CD4-positive, alpha-beta memory T cell (primary cell): ENCODE data around the gene DMRTA2. TPM values are rescaled to one million over a fixed set of nuclear protein-coding genes. Genes with fewer than 3 reads are reported as not detected.

Experiments used
- CTCF ChIA-PET: fragments of 350-600 bp; sonication (Branson Sonifier 250); formaldehyde crosslinking; loops from one replicate; lab custom pipeline; 2021; ENCODE audit warnings: inconsistent platforms; ENCODE audit not compliant: partially characterized antibody; lab: Charles Lee
- POLR2A ChIA-PET: fragments of 350-600 bp; sonication (Branson Sonifier 250); formaldehyde crosslinking; loops from one replicate; lab custom pipeline; 2021; ENCODE audit not compliant: partially characterized antibody; lab: Charles Lee
- DNase-seq, 5 donors: peaks; one replicate each; pipeline versions ENCODE4 v3.0.0 to v3.0.0-alpha.2; 2020 to 2022; ENCODE audit warnings: mixed read lengths in 1 of 5
- H3K27ac ChIP-seq: one replicate; pipeline ENCODE4 v1.7.0; 2013; ENCODE audit warnings: low read depth, low read length
- H3K27me3 ChIP-seq: 2 replicates; pipeline ENCODE4 v1.7.0; 2013; ENCODE audit warnings: mild to moderate bottlenecking, low read length, moderate library complexity; ENCODE audit not compliant: insufficient read depth
- H3K36me3 ChIP-seq: 2 replicates; pipeline ENCODE4 v1.7.0; 2013; ENCODE audit warnings: mild to moderate bottlenecking, low read length, moderate library complexity; ENCODE audit not compliant: insufficient read depth
- H3K4me1 ChIP-seq: 2 replicates; pipeline ENCODE4 v1.7.0; 2013; ENCODE audit warnings: mild to moderate bottlenecking, low read length, moderate library complexity; ENCODE audit not compliant: insufficient read depth
- H3K4me3 ChIP-seq, 2 donors: one replicate each; pipeline ENCODE4 v1.7.0; 2013; ENCODE audit warnings: low read length in 2 of 2, mild to moderate bottlenecking in 1 of 2
- H3K9me3 ChIP-seq, 2 donors: one replicate each; pipeline ENCODE4 v1.7.0; 2013; ENCODE audit warnings: low read length in 2 of 2, control low read depth in 1 of 2; ENCODE audit not compliant: control insufficient read depth in 1 of 2
- H3K27ac Mint-ChIP-seq, 7 donors: one replicate each; pipeline ENCODE4 v1.8.0; 2020 to 2021; ENCODE audit warnings: mixed read lengths in 7 of 7, mild to moderate bottlenecking in 6 of 7, inconsistent platforms in 3 of 7, moderate library complexity in 3 of 7
- H3K27me3 Mint-ChIP-seq, 2 donors: one replicate each; pipeline ENCODE4 v1.8.0; 2020 to 2021; ENCODE audit warnings: mixed read lengths in 2 of 2
- H3K36me3 Mint-ChIP-seq, 2 donors: one replicate each; pipeline ENCODE4 v1.8.0; 2020 to 2021; ENCODE audit warnings: mixed read lengths in 2 of 2, inconsistent platforms in 1 of 2, mild to moderate bottlenecking in 1 of 2
- H3K4me1 Mint-ChIP-seq, 4 donors: one replicate each; pipeline ENCODE4 v1.8.0; 2020 to 2021; ENCODE audit warnings: mixed read lengths in 4 of 4, mild to moderate bottlenecking in 1 of 4
- H3K4me3 Mint-ChIP-seq, 8 donors: one replicate each; pipeline ENCODE4 v1.8.0; 2020 to 2021; ENCODE audit warnings: mixed read lengths in 8 of 8, mild to moderate bottlenecking in 7 of 8, moderate library complexity in 6 of 8, inconsistent platforms in 3 of 8
- H3K9me3 Mint-ChIP-seq, 8 donors: one replicate each; pipeline ENCODE4 v1.8.0; 2020 to 2021; ENCODE audit warnings: mixed read lengths in 8 of 8, mild to moderate bottlenecking in 5 of 8, inconsistent platforms in 3 of 8, moderate library complexity in 1 of 8
- intact Hi-C: fragments of 100-400 bp; cut with micrococcal nuclease; formaldehyde crosslinking; loops from one replicate; pipeline ENCODE4 v1.15.1; 2023
- polyA plus RNA-seq, 2 donors: library from polyadenylated mRNA; unstranded; fragments of 300-500 nt; fragmentation: Illumina TruSeq; gene quantifications; one replicate each; pipeline ENCODE4 v1.2.3, GENCODE V29; 2021
- total RNA-seq, 2 experiments: library from RNA; stranded (reverse); gene quantifications; one replicate each; pipeline ENCODE4 v1.2.3, GENCODE V29; 2021

DMRTA2 gene
- total and polyA plus RNA-seq, 4 experiments from 2014 or later, result not detected

DNA sequence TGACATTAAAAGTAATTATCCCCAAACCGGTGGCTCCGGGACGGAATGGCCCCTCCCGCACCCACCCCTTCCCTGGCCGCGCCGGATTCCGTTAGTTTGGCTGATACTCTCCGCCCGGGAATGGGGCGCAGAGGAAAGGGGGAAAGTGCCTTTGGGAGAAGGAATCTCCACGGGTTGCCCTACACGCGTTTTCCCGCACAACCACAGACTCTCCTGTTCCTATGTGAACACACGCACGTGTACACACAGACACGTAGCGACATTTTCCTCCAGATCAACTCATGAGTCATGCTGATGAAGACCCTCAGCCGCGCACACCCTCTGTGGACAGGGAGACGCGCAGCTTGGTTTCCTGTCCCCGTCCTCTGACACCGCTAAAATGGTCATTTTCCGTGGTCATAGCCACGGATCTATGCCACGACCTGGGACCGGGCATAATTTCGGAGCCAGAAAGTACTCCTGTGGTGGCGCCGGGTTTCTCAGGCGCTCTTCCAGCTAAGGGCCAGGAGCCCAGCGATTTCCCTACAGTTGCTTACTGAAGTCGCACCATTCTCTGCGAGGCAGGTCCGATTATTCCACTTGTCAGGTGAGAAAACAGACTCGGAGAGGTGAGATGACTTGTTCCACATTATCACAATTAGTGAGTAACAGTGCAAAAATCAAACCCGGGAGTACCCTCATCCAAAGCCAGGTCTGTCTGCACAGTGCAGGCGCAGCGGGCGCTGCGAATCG lies 4.0 kb upstream of the DMRTA2 start:
- H3K27me3 Mint-ChIP-seq, result peaks cover 68 to 71% of the 10 kb centered on the region in 2 donors
- no peak overlapping the region for H3K27ac ChIP-seq
- H3K27ac Mint-ChIP-seq, result no peak overlapping the region
- H3K4me3 Mint-ChIP-seq, result peak overlapping the region in 4 of 8 donors; percentile 15 to 61 (median 28)
- peaks cover 18 to 58% (median 38%) of the 10 kb centered on the region in 4 donors for H3K4me1 Mint-ChIP-seq
- H3K27me3 ChIP-seq, result peaks cover 59% of the 10 kb centered on the region
- POLR2A ChIA-PET, result no interaction called here
- peaks cover 0 to 3% of the 10 kb centered on the region in 2 donors for H3K36me3 Mint-ChIP-seq
- H3K4me3 ChIP-seq, result no peak overlapping the region
- H3K9me3 Mint-ChIP-seq, result peaks cover 0 to 8% (median 2%) of the 10 kb centered on the region in 8 donors
- CTCF ChIA-PET, result no interaction called here
- H3K4me1 ChIP-seq, result peaks cover 29% of the 10 kb centered on the region
- H3K36me3 ChIP-seq, result no peaks in the 10 kb centered on the region
- no peak for DNase-seq
- no peaks in the 10 kb centered on the region for H3K9me3 ChIP-seq
- intact Hi-C loops, result no loop called here

GRCh38 chr1:50426702-50427085 lies 3.5 kb upstream of the DMRTA2 start:
- no peak overlapping the region for H3K4me3 ChIP-seq
- DNase-seq, result no peak
- H3K27me3 Mint-ChIP-seq, result peaks cover 70 to 73% of the 10 kb centered on the region in 2 donors
- H3K36me3 Mint-ChIP-seq, result peaks cover 0 to 3% of the 10 kb centered on the region in 2 donors
- H3K4me3 Mint-ChIP-seq, result peak overlapping the region in 1 of 8 donors; percentile 39
- peaks cover 29% of the 10 kb centered on the region for H3K4me1 ChIP-seq
- CTCF ChIA-PET, result no interaction called here
- H3K9me3 Mint-ChIP-seq, result peaks cover 0 to 8% (median 2%) of the 10 kb centered on the region in 8 donors
- POLR2A ChIA-PET, result no interaction called here
- intact Hi-C loops, result no loop called here
- H3K27me3 ChIP-seq, result peaks cover 65% of the 10 kb centered on the region
- peaks cover 23 to 63% (median 44%) of the 10 kb centered on the region in 4 donors for H3K4me1 Mint-ChIP-seq
- no peaks in the 10 kb centered on the region for H3K9me3 ChIP-seq
- H3K27ac ChIP-seq, result no peak overlapping the region
- no peak overlapping the region for H3K27ac Mint-ChIP-seq
- H3K36me3 ChIP-seq, result no peaks in the 10 kb centered on the region

DNA sequence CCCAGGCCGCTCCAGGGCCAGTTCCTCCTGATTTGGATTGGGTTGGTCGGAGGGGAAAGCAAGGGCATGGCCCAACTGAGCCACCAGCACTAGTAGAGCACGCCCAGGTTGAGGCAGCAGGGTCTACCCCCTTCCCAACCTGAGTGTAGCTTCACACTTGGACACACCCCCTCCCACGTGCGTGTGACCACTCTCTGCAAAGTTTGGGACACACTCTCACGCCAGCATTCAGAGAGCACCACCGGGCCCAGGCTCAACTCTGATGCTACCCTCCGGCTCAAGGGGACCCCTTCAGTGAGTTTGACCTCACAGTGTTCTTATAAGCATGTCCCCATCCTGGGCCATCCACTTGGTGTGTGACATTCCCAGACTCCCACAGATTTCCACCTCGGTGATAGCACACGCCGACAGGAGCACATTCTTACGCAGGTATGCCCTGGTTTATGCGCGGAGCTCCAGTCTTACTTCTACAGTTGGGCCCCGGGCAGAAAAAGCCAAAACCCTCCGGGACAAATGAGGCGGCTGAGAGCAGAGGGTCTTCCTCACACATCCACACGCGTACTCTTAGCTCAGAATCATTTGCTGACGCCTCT lies 3.0 kb upstream of the DMRTA2 start:
- intact Hi-C loops, result no loop called here
- peaks cover 29% of the 10 kb centered on the region for H3K4me1 ChIP-seq
- ChIA-PET POLR2A (no interaction called here), CTCF (no interaction called here)
- no peaks in the 10 kb centered on the region for H3K36me3 ChIP-seq
- H3K36me3 Mint-ChIP-seq, result peaks cover 0 to 3% of the 10 kb centered on the region in 2 donors
- peaks cover 25 to 63% (median 46%) of the 10 kb centered on the region in 4 donors for H3K4me1 Mint-ChIP-seq
- no peak for DNase-seq
- no peak overlapping the region for H3K27ac ChIP-seq
- H3K9me3 ChIP-seq, result no peaks in the 10 kb centered on the region
- peaks cover 70 to 72% of the 10 kb centered on the region in 2 donors for H3K27me3 Mint-ChIP-seq
- H3K27me3 ChIP-seq, result peaks cover 62% of the 10 kb centered on the region
- peak overlapping the region in 1 of 7 donors; percentile 31 for H3K27ac Mint-ChIP-seq
- peak overlapping the region in 5 of 8 donors; percentile 4 to 95 (median 56) for H3K4me3 Mint-ChIP-seq
- no peak overlapping the region for H3K4me3 ChIP-seq
- peaks cover 0 to 6% (median under 1%) of the 10 kb centered on the region in 8 donors for H3K9me3 Mint-ChIP-seq

DNA sequence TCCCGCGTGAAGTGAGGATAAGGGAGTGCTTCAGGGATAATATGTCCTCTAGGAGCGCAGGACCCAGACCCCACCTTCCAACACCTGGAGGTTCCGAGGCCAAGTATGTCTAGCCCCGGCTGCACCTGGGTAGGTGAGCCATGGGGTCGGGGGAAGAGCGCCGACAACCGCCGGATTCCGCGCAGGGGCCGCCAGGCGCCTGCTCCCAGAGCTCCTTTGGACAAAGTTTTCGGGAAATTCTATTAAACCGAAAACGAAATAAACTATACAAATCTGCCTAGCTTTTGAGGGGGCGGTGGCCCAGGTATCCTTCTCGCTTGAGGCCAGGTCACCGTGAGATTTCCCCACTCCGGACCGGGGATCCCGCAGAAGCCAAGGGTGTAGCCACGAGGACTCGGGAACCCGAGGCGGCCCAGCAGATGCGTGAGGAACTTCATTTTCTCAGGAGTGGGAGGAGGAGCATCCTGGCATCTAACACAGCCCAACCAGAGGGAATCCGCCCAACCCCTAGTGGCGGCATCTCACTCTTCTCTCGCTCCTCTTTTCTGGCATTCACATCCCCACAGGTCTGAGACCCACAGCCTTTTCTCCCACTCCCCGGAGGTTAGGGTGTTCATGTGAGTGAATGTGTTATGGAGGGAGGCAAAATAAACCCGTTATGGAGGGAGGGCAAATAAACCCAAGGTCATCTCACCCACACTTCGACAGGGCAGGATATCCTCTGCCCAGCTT lies 2.3 kb upstream of the DMRTA2 start:
- intact Hi-C loops, result no loop called here
- peaks cover 0 to 3% of the 10 kb centered on the region in 2 donors for H3K36me3 Mint-ChIP-seq
- Histone ChIP-seq H3K36me3 (no peaks in the 10 kb centered on the region), H3K27me3 (peaks cover 56% of the 10 kb centered on the region), H3K9me3 (no peaks in the 10 kb centered on the region), H3K4me3 (no peak overlapping the region), H3K4me1 (peaks cover 29% of the 10 kb centered on the region), H3K27ac (no peak overlapping the region)
- ChIA-PET POLR2A (no interaction called here), CTCF (no interaction called here)
- peak overlapping the region in 1 of 7 donors; percentile 41 for H3K27ac Mint-ChIP-seq
- peaks cover 0 to 4% (median under 1%) of the 10 kb centered on the region in 8 donors for H3K9me3 Mint-ChIP-seq
- peak overlapping the region; percentile 12 to 98 (median 88) for H3K4me3 Mint-ChIP-seq
- peaks cover 25 to 64% (median 47%) of the 10 kb centered on the region in 4 donors for H3K4me1 Mint-ChIP-seq
- H3K27me3 Mint-ChIP-seq, result peaks cover 67 to 69% of the 10 kb centered on the region in 2 donors
- no peak for DNase-seq

- peak overlapping the region; percentile 84 to 98 (median 91) for H3K4me3 Mint-ChIP-seq
- peaks cover 0 to 4% (median under 1%) of the 10 kb centered on the region in 8 donors for H3K9me3 Mint-ChIP-seq
- Histone ChIP-seq H3K9me3 (no peaks in the 10 kb centered on the region), H3K36me3 (no peaks in the 10 kb centered on the region), H3K27me3 (peaks cover 55% of the 10 kb centered on the region), H3K4me1 (peaks cover 29% of the 10 kb centered on the region), H3K27ac (no peak overlapping the region), H3K4me3 (no peak overlapping the region)
- ChIA-PET POLR2A (no interaction called here), CTCF (no interaction called here)
- intact Hi-C loops, result no loop called here
- H3K36me3 Mint-ChIP-seq, result peaks cover 0 to 3% of the 10 kb centered on the region in 2 donors
- DNase-seq, result no peak
- H3K27ac Mint-ChIP-seq, result peak overlapping the region in 1 of 7 donors; percentile 46
- H3K4me1 Mint-ChIP-seq, result peaks cover 30 to 69% (median 51%) of the 10 kb centered on the region in 4 donors
- peaks cover 69 to 70% of the 10 kb centered on the region in 2 donors for H3K27me3 Mint-ChIP-seq
Observed at GRCh38 chr1:50424884-50425375, 1.7 kb upstream of the DMRTA2 start.

DNA sequence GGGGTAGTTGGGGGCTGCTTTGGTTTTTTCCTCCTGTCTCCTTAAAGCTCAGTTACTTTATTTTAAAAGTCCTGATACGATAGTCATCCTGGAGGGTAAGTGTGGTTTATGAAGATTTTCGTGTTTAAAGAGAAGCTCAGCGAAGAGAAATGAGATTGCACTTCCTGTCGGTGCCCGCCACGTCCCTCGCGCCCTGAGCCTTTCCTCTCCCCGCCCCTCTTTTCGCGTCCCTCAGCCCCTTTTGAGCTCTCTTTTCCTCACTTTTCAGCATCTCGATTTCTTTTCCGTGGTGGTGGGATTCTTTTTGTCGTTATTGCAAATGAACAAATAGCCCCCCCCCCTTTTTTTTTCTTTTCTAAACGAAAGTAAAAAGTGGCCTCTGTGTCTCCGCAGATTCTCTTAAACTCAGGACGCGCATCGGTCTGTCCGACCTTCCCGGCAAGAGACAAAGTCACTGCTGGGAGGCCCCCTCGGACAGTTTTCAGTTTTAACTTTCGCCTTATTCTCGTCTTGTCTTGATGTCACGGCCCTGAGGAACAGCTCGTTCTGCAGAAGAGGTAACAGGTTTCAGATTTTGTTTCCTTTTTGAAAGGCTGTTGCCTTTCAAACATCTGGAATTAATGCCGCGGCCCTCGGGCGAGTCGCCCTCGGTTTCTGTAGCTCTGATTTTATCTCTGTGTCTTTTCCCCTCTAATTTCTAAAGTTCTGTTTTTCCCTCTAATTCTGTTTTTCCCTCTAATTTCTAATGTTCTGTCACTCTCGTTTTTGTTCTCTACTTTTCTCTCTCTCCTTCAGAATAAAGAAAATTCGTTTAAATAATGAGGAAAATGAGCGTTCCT lies 1.0 kb upstream of the DMRTA2 start:
- no peak overlapping the region for H3K27ac ChIP-seq
- peak overlapping the region; percentile 84 to 98 (median 91) for H3K4me3 Mint-ChIP-seq
- H3K36me3 Mint-ChIP-seq, result peaks cover 0 to 3% of the 10 kb centered on the region in 2 donors
- peak overlapping the region; percentile 42 to 52 for H3K4me3 ChIP-seq
- intact Hi-C loops, result no loop called here
- DNase-seq, result no peak
- peaks cover 33 to 75% (median 55%) of the 10 kb centered on the region in 4 donors for H3K4me1 Mint-ChIP-seq
- CTCF ChIA-PET, result no interaction called here
- POLR2A ChIA-PET, result no interaction called here
- no peaks in the 10 kb centered on the region for H3K36me3 ChIP-seq
- H3K27me3 ChIP-seq, result peaks cover 51% of the 10 kb centered on the region
- peak overlapping the region in 2 of 7 donors; percentile 46 to 55 for H3K27ac Mint-ChIP-seq
- peaks cover 0 to 4% (median 0%) of the 10 kb centered on the region in 8 donors for H3K9me3 Mint-ChIP-seq
- H3K27me3 Mint-ChIP-seq, result peaks cover 69 to 70% of the 10 kb centered on the region in 2 donors
- no peaks in the 10 kb centered on the region for H3K9me3 ChIP-seq
- H3K4me1 ChIP-seq, result peaks cover 32% of the 10 kb centered on the region
